Nephron (organoid): ENCODE data around the gene PLS1.

Experiments used
- H3K27ac Mint-ChIP-seq, 3 experiments: 2 replicates each; pipeline ENCODE4 v1.8.0; 2020; ENCODE audit warnings: mixed read lengths in 3 of 3, mild to moderate bottlenecking in 2 of 3, moderate library complexity in 1 of 3
- H3K27me3 Mint-ChIP-seq: 2 replicates; pipeline ENCODE4 v1.8.0; 2021; ENCODE audit warnings: low read depth, mild to moderate bottlenecking, moderate library complexity, mixed read lengths
- H3K36me3 Mint-ChIP-seq: 2 replicates; pipeline ENCODE4 v1.8.0; 2020; ENCODE audit warnings: low read depth, mixed read lengths
- H3K4me1 Mint-ChIP-seq: 2 replicates; pipeline ENCODE4 v1.8.0; 2020; ENCODE audit warnings: mixed read lengths
- H3K4me3 Mint-ChIP-seq, 3 experiments: 2 replicates each; pipeline ENCODE4 v1.8.0; 2020; ENCODE audit warnings: mild to moderate bottlenecking in 3 of 3, mixed read lengths in 3 of 3, moderate library complexity in 2 of 3
- H3K9me3 Mint-ChIP-seq: 2 replicates; pipeline ENCODE4 v1.8.0; 2020; ENCODE audit warnings: mixed read lengths
- CTCF ChIP-seq, 3 experiments: fragments of 200-600 bp; sonication (generic); IDR thresholded peaks; one replicate each; pipeline ENCODE4 v1.5.0; 2021; ENCODE audit warnings: antibody characterized with exemption in 3 of 3; ENCODE audit not compliant: unreplicated experiment in 3 of 3

The PLS1 gene

DNA sequence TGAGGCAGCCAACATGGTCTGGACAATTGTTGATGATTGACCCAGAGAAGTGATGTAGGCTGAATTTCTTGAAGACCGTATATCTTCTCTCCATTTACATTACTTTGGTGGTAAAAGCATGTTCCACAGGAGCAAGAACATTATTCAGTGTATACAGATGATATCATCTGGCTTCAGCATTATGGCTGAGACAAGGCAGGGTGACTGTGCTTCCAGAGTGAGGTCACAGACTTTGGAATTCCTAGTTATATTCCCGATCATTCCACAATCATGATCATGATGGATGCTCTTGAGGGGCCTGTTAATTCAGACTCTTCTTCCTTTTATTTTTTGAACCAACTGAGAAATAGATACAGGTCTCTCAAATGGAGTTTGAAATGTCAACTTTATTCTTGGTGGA, 19.0 kb downstream of the PLS1 start:
- no peak overlapping the region for H3K27ac Mint-ChIP-seq
- no peak for TF ChIP-seq CTCF (IDR thresholded peaks at IDR 0.05; ENCODE audit: unreplicated experiment in 3 of 3)
- H3K36me3 Mint-ChIP-seq, result no peaks in the 10 kb centered on the region
- no peaks in the 10 kb centered on the region for H3K9me3 Mint-ChIP-seq
- H3K4me3 Mint-ChIP-seq, result no peak overlapping the region
- H3K27me3 Mint-ChIP-seq, result no peaks in the 10 kb centered on the region
- no peaks in the 10 kb centered on the region for H3K4me1 Mint-ChIP-seq

GRCh38 chr3:142618917-142619461, 22.8 kb downstream of the PLS1 start:
- Mint-ChIP-seq H3K36me3 (no peaks in the 10 kb centered on the region), H3K27ac (no peak overlapping the region), H3K4me3 (no peak overlapping the region), H3K9me3 (no peaks in the 10 kb centered on the region), H3K27me3 (no peaks in the 10 kb centered on the region), H3K4me1 (peaks cover under 1% of the 10 kb centered on the region)
- TF ChIP-seq CTCF (IDR thresholded peaks at IDR 0.05; ENCODE audit: unreplicated experiment in 3 of 3), result no peak

DNA sequence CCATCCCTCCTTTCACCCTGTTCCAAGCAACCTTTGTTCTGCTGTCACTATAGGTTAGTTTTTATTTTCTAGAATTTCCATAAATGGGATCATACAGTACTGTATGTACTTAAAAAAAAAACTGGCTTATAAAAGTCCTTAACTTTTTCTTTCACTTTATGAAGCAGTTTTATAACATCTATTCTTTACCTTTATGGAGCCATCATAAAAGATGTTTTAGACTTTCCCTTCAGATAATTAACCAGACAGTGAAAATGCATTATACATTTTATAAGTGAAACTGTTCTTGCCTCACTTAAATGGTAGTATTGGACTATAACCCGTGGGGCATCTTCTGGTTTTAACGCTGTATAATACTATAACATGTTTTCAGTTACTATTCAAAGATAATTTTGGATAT, 26.2 kb downstream of the PLS1 start:
- Mint-ChIP-seq H3K4me1 (peaks cover 15% of the 10 kb centered on the region), H3K36me3 (no peaks in the 10 kb centered on the region), H3K27me3 (no peaks in the 10 kb centered on the region), H3K27ac (no peak overlapping the region), H3K9me3 (no peaks in the 10 kb centered on the region), H3K4me3 (no peak overlapping the region)
- TF ChIP-seq CTCF (IDR thresholded peaks at IDR 0.05; ENCODE audit: unreplicated experiment in 3 of 3), result no peak

- H3K36me3 Mint-ChIP-seq, result no peaks in the 10 kb centered on the region
- H3K4me3 Mint-ChIP-seq, result no peak overlapping the region
- H3K27me3 Mint-ChIP-seq, result no peaks in the 10 kb centered on the region
- H3K27ac Mint-ChIP-seq, result no peak overlapping the region
- H3K9me3 Mint-ChIP-seq, result no peaks in the 10 kb centered on the region
- peaks cover 15% of the 10 kb centered on the region for H3K4me1 Mint-ChIP-seq
- no peak for TF ChIP-seq CTCF (IDR thresholded peaks at IDR 0.05; ENCODE audit: unreplicated experiment in 3 of 3)
Measured at GRCh38 chr3:142623194-142623593, 27.0 kb downstream of the PLS1 start.

GRCh38 chr3:142624341-142625152, 28.4 kb downstream of the PLS1 start:
- Mint-ChIP-seq H3K36me3 (no peaks in the 10 kb centered on the region), H3K27ac (peak overlapping the region; percentile 9 to 54 (median 23)), H3K4me3 (no peak overlapping the region), H3K4me1 (peaks cover 15% of the 10 kb centered on the region), H3K9me3 (no peaks in the 10 kb centered on the region), H3K27me3 (no peaks in the 10 kb centered on the region)
- no peak for TF ChIP-seq CTCF (IDR thresholded peaks at IDR 0.05; ENCODE audit: unreplicated experiment in 3 of 3)

DNA sequence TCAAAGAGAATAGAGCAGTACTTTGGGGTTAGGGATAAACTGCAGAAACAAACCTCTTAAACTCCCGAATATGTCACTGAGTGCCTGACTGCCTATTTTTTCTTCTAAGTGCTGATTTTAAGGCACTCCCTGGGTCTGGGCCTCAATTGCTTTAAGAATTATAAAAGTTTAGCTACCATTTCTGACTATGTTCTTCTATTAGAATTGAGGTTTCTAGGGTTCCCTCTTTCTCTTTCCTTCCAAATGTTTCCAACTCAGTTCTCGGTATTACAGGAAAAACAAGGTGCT, 28.9 kb downstream of the PLS1 start:
- Mint-ChIP-seq H3K4me1 (peaks cover 15% of the 10 kb centered on the region), H3K4me3 (no peak overlapping the region), H3K36me3 (no peaks in the 10 kb centered on the region), H3K9me3 (no peaks in the 10 kb centered on the region), H3K27me3 (no peaks in the 10 kb centered on the region), H3K27ac (peak overlapping the region in 2 of 3 experiments; percentile 23 to 54)
- no peak for TF ChIP-seq CTCF (IDR thresholded peaks at IDR 0.05; ENCODE audit: unreplicated experiment in 3 of 3)
